ENCODE data around the gene NPLOC4. TPM values are rescaled to one million over a fixed set of nuclear protein-coding genes. Genes with fewer than 3 reads are reported as not detected.

The NPLOC4 gene
- total and polyA plus RNA-seq, 2 of the 13 experiments (the other 11 are each of a cell fraction or from before 2014, with no cell fraction given) = 57.0 to 97.0 TPM

- peak; percentile 54; the same call in 1 of the 2 replicates for TF ChIP-seq ZGPAT (CRISPR knock-in tag; IDR thresholded peaks at IDR 0.05)
- TF ChIP-seq ZNF124 (CRISPR knock-in tag; IDR thresholded peaks at IDR 0.05) = peak; percentile 77
- TF ChIP-seq ZNF580 (CRISPR knock-in tag; IDR thresholded peaks at IDR 0.05; ENCODE audit: borderline replicate concordance, low read depth) = 0 out of 2 replicates have a peak, but pooled peaks have one; percentile 25
- TF ChIP-seq EP300 (IDR thresholded peaks at IDR 0.05; ENCODE audit: low read depth in 2 of 2, low read length in 2 of 2) = no peak
- TF ChIP-seq EP300 (CRISPR knock-in tag; IDR thresholded peaks at IDR 0.05; ENCODE audit: borderline replicate concordance) = 0 out of 2 replicates have a peak, but pooled peaks have one; percentile 42
- TF ChIP-seq, protein P1, sequence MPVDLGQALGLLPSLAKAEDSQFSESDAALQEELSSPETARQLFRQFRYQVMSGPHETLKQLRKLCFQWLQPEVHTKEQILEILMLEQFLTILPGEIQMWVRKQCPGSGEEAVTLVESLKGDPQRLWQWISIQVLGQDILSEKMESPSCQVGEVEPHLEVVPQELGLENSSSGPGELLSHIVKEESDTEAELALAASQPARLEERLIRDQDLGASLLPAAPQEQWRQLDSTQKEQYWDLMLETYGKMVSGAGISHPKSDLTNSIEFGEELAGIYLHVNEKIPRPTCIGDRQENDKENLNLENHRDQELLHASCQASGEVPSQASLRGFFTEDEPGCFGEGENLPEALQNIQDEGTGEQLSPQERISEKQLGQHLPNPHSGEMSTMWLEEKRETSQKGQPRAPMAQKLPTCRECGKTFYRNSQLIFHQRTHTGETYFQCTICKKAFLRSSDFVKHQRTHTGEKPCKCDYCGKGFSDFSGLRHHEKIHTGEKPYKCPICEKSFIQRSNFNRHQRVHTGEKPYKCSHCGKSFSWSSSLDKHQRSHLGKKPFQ (CRISPR knock-in tag; IDR thresholded peaks at IDR 0.05; ENCODE audit: insufficient replicate concordance) = peak; percentile 79
- TF ChIP-seq SRSF9 (IDR thresholded peaks at IDR 0.05; ENCODE audit: borderline replicate concordance, insufficient read depth, low read depth, low read length, poor library complexity, severe bottlenecking) = no peak
- peak; percentile 55; the same call in 1 of the 2 replicates for TF ChIP-seq ZNF878 (CRISPR knock-in tag; IDR thresholded peaks at IDR 0.05)
- TF ChIP-seq ZNF274 (CRISPR knock-in tag; IDR thresholded peaks at IDR 0.05) = 0 out of 2 replicates have a peak, but pooled peaks have one; percentile 72
- no peak for TF ChIP-seq NCOA1 (CRISPR knock-in tag; IDR thresholded peaks at IDR 0.05)
- 0 out of 2 replicates have a peak, but pooled peaks have one; percentile 22 for TF ChIP-seq ZBTB20 (CRISPR knock-in tag; IDR thresholded peaks at IDR 0.05; ENCODE audit: borderline replicate concordance, low read depth)
- TF ChIP-seq, protein P2, sequence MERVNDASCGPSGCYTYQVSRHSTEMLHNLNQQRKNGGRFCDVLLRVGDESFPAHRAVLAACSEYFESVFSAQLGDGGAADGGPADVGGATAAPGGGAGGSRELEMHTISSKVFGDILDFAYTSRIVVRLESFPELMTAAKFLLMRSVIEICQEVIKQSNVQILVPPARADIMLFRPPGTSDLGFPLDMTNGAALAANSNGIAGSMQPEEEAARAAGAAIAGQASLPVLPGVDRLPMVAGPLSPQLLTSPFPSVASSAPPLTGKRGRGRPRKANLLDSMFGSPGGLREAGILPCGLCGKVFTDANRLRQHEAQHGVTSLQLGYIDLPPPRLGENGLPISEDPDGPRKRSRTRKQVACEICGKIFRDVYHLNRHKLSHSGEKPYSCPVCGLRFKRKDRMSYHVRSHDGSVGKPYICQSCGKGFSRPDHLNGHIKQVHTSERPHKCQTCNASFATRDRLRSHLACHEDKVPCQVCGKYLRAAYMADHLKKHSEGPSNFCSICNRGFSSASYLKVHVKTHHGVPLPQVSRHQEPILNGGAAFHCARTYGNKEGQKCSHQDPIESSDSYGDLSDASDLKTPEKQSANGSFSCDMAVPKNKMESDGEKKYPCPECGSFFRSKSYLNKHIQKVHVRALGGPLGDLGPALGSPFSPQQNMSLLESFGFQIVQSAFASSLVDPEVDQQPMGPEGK (CRISPR knock-in tag; IDR thresholded peaks at IDR 0.05) = peak; percentile 24; the same call in 1 of the 2 replicates
- no peak for TF ChIP-seq CREM (IDR thresholded peaks at IDR 0.05)
- TF ChIP-seq CREM (CRISPR knock-in tag; IDR thresholded peaks at IDR 0.05) = no peak
- TF ChIP-seq, protein P3, sequence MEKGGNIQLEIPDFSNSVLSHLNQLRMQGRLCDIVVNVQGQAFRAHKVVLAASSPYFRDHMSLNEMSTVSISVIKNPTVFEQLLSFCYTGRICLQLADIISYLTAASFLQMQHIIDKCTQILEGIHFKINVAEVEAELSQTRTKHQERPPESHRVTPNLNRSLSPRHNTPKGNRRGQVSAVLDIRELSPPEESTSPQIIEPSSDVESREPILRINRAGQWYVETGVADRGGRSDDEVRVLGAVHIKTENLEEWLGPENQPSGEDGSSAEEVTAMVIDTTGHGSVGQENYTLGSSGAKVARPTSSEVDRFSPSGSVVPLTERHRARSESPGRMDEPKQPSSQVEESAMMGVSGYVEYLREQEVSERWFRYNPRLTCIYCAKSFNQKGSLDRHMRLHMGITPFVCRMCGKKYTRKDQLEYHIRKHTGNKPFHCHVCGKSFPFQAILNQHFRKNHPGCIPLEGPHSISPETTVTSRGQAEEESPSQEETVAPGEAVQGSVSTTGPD (CRISPR knock-in tag; IDR thresholded peaks at IDR 0.05) = peak; percentile 41; the same call in 1 of the 2 replicates
- peak; percentile 24; the same call in 1 of the 2 replicates for TF ChIP-seq CCDC6 (CRISPR knock-in tag; IDR thresholded peaks at IDR 0.05)
- TF ChIP-seq, protein P4, sequence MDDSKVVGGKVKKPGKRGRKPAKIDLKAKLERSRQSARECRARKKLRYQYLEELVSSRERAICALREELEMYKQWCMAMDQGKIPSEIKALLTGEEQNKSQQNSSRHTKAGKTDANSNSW (CRISPR knock-in tag; IDR thresholded peaks at IDR 0.05; ENCODE audit: borderline replicate concordance) = no peak; the same call in 1 of the 2 replicates
- no peak for TF ChIP-seq BHLHE40 (IDR thresholded peaks at IDR 0.05; ENCODE audit: low read length)
- TF ChIP-seq ZC3H13 (CRISPR knock-in tag; IDR thresholded peaks at IDR 0.05) = peak; percentile 40; the same call in 1 of the 2 replicates
- TF ChIP-seq IKZF5 (CRISPR knock-in tag; IDR thresholded peaks at IDR 0.05) = 0 out of 2 replicates have a peak, but pooled peaks have one; percentile 15
Measured at GRCh38 chr17:81513372-81513752, 123.5 kb downstream of the NPLOC4 start (continued).

Measured in HepG2 (cell line).